K562 (cell line): ENCODE results near the gene MOB1A. TPM values are rescaled to one million over a fixed set of nuclear protein-coding genes. Genes with fewer than 3 reads are reported as not detected.

Experiments
- AFF1 ChIP-seq, 2 experiments: fragments of 450-650 bp; IDR thresholded peaks; 2 replicates each; pipeline ENCODE4 v1.6.1; 2018; ENCODE audit warnings: mild to moderate bottlenecking in 2 of 2, low read depth in 1 of 2; ENCODE audit not compliant: partially characterized antibody in 2 of 2
- E2F6 ChIP-seq, 2 experiments: IDR thresholded peaks; 2 replicates each; pipeline ENCODE4 v1.6.1; 2011; ENCODE audit warnings: borderline replicate concordance in 1 of 2, control low read depth in 1 of 2, low read depth in 1 of 2, low read length in 1 of 2, mild to moderate bottlenecking in 1 of 2, mixed read lengths in 1 of 2, moderate library complexity in 1 of 2; ENCODE audit not compliant: insufficient read depth in 1 of 2, insufficient read length in 1 of 2, poor library complexity in 1 of 2, severe bottlenecking in 1 of 2; ENCODE audit errors: extremely low read depth in 1 of 2
- ELK1 ChIP-seq: sonication (generic); formaldehyde crosslinking; IDR thresholded peaks from 2 replicates; pipeline ENCODE4 v1.8.1; 2022; ENCODE audit warnings: missing genetic modification reagents
- JUND ChIP-seq, 2 experiments: IDR thresholded peaks; 2 replicates in 1 of 2; 3 replicates in 1 of 2; pipeline ENCODE4 v1.6.1; 2011; ENCODE audit warnings: borderline replicate concordance in 2 of 2, low read depth in 2 of 2, low read length in 2 of 2, improper control_type of control experiment in 1 of 2, missing biosample characterization in 1 of 2, missing genetic modification characterization in 1 of 2, missing genetic modification reagents in 1 of 2
- ZBTB40 ChIP-seq, 2 experiments: fragments of 450-650 bp in 1 of 2; sonication (generic) in 1 of 2; formaldehyde crosslinking in 1 of 2; IDR thresholded peaks; 2 replicates each; pipeline versions ENCODE4 v1.7.1 to v1.9.0; 2016 to 2022; ENCODE audit warnings: inconsistent platforms in 1 of 2, mild to moderate bottlenecking in 1 of 2, missing genetic modification reagents in 1 of 2
- polyA plus RNA-seq, 8 experiments: library from polyadenylated mRNA; depleted of rRNA in 4 of 8; stranded (reverse) in 5 of 8; unstranded in 3 of 8; fragments of >200 nt; fragmentation: Nextera tagmentation in 2 of 8; fragmentation: Illumina TruSeq in 1 of 8; extraction: Ambion mirVana in 2 of 8; extraction: Trizol in 1 of 8; gene quantifications; 2 replicates each; pipeline versions ENCODE4 v1.2.1 to v1.2.3, GENCODE V29; 2011 to 2014; ENCODE audit warnings: inconsistent platforms in 1 of 8, missing spikeins in 1 of 8
- total RNA-seq, 7 experiments: library from RNA; depleted of rRNA in 6 of 7; stranded (reverse); fragments of >200 nt in 6 of 7; fragmentation: Illumina TruSeq in 2 of 7; extraction: Trizol in 2 of 7; gene quantifications; 2 replicates each; pipeline versions ENCODE4 v1.2.1 to v1.2.3, GENCODE V29; 2011 to 2021; ENCODE audit warnings: low replicate concordance in 1 of 7

Gene MOB1A
- total and polyA plus RNA-seq, 9 of the 15 experiments (the other 6 are each of a cell fraction or from before 2014, with no cell fraction given), result 24.8 to 100 (median 60.2) TPM

GRCh38 chr2:74147727-74148456 is 30.8 kb downstream of the MOB1A start, which contains the start of gene BOLA3 (continued):
- TF ChIP-seq ELK1 (CRISPR knock-in tag) (no peak), JUND (IDR thresholded peaks at IDR 0.05; ENCODE audit: borderline replicate concordance, low read depth, low read length) (peak; percentile 30; the same call in 1 of the 2 replicates), JUND (tag; IDR thresholded peaks at IDR 0.05; ENCODE audit: borderline replicate concordance, low read depth, low read length) (no peak; the same call in 2 of the 3 replicates), ZBTB40 (IDR thresholded peaks at IDR 0.05) (no peak; the same call in 1 of the 2 replicates), ZBTB40 (CRISPR knock-in tag; IDR thresholded peaks at IDR 0.05) (no peak), E2F6 (IDR thresholded peaks at IDR 0.05; ENCODE audit: borderline replicate concordance in 1 of 2, extremely low read depth in 1 of 2, insufficient read depth in 1 of 2, insufficient read length in 1 of 2, low read depth in 1 of 2, low read length in 1 of 2, poor library complexity in 1 of 2, severe bottlenecking in 1 of 2) (peak; percentile 11 to 77), AFF1 (IDR thresholded peaks at IDR 0.05; ENCODE audit: low read depth in 1 of 2, partially characterized antibody in 2 of 2) (peak in 1 of 2 experiments; percentile 39)
